GM12878 (cell line): ENCODE data around the gene SIMC1. TPM values are rescaled to one million over a fixed set of nuclear protein-coding genes. Genes with fewer than 3 reads are reported as not detected.

Experiments used
- ATAC-seq: fragments of 200-7000 bp; cut with Tn5 transposase; 3 replicates; pipeline ENCODE4 v1.9.1; 2020; ENCODE audit warnings: mild to moderate bottlenecking, moderate library complexity
- BruUV-seq: library from RNA; stranded (reverse); fragments of 400-500 nt; replicated peaks from 2 replicates; lab custom pipeline; 2021; lab: Mats Ljungman, UMichigan
- CTCF ChIA-PET: fragments of 300-600 bp; sonication (Branson Sonifier 250); formaldehyde crosslinking; extraction: SDS; loops from one replicate; lab custom pipeline; 2021; ENCODE audit warnings: inconsistent platforms; lab: Yijun Ruan, JAX
- POLR2A ChIA-PET: fragments of 350-600 bp; formaldehyde crosslinking; extraction: SDS; loops from one replicate; lab custom pipeline; 2021; ENCODE audit warnings: inconsistent platforms; lab: Charles Lee
- RAD21 ChIA-PET: fragments of 300-600 bp; sonication (Branson Sonifier 250); formaldehyde crosslinking; loops from one replicate; lab custom pipeline; 2023; ENCODE audit warnings: antibody characterized with exemption; ENCODE audit not compliant: unreplicated experiment; lab: Charles Lee
- SMC1A ChIA-PET: fragments of 300-600 bp; sonication (Branson Sonifier 250); formaldehyde crosslinking; loops from one replicate; lab custom pipeline; 2023; ENCODE audit not compliant: unreplicated experiment, uncharacterized antibody; lab: Charles Lee
- DNase-seq: peaks from one replicate; pipeline ENCODE4 v3.0.0-alpha.2; 2011; ENCODE audit warnings: low read depth, low spot score
- FAIRE-seq: peaks from 3 replicates; lab custom pipeline; 2011; peaks lifted over from hg19 to GRCh38; lab: Jason Lieb, UNC
- H2AFZ ChIP-seq: 2 replicates; pipeline ENCODE4 v1.6.0; 2011; ENCODE audit warnings: low read depth, low read length, control low read depth; ENCODE audit not compliant: control insufficient read depth
- H3K27ac ChIP-seq: 2 replicates; pipeline ENCODE4 v1.5.1; 2011; ENCODE audit warnings: control low read depth; ENCODE audit not compliant: control insufficient read depth, insufficient read depth
- H3K27me3 ChIP-seq, 2 experiments: replicated peaks in 1 of 2; 2 replicates each; pipeline versions ENCODE4 v1.6.0 to v1.6.1; 2011; ENCODE audit warnings: low read length in 1 of 2; ENCODE audit not compliant: control insufficient read depth in 2 of 2, insufficient read depth in 2 of 2
- H3K36me3 ChIP-seq, 2 experiments: 2 replicates each; pipeline ENCODE4 v1.5.1; 2011; ENCODE audit warnings: low read length in 1 of 2; ENCODE audit not compliant: control insufficient read depth in 2 of 2, insufficient read depth in 2 of 2
- H3K4me1 ChIP-seq: 2 replicates; pipeline ENCODE4 v1.6.1; 2011; ENCODE audit warnings: mild to moderate bottlenecking, low read length, moderate library complexity, mixed read lengths; ENCODE audit not compliant: control insufficient read depth, insufficient read depth
- H3K4me2 ChIP-seq: 2 replicates; pipeline ENCODE4 v1.6.0; 2011; ENCODE audit warnings: control low read depth; ENCODE audit not compliant: control insufficient read depth, insufficient read depth
- H3K4me3 ChIP-seq: fragments of 200-600 bp; sonication (generic); 2 replicates; pipeline ENCODE4 v1.5.1; 2016
- H3K79me2 ChIP-seq: 2 replicates; pipeline ENCODE4 v1.6.0; 2011; ENCODE audit warnings: low read length; ENCODE audit not compliant: control insufficient read depth, insufficient read depth
- H3K9ac ChIP-seq: 2 replicates; pipeline ENCODE4 v1.8.0; 2011; ENCODE audit warnings: low read length, control low read depth, mixed read lengths; ENCODE audit not compliant: control insufficient read depth, insufficient read depth
- H3K9me3 ChIP-seq: replicated peaks from 3 replicates; pipeline ENCODE4 v1.5.1; 2011; ENCODE audit warnings: mild to moderate bottlenecking, low read length; ENCODE audit not compliant: control insufficient read depth, insufficient read depth
- H4K20me1 ChIP-seq: 2 replicates; pipeline ENCODE4 v1.6.0; 2011; ENCODE audit not compliant: control insufficient read depth, insufficient read depth
- ATF7 ChIP-seq: fragments of 450-650 bp; IDR thresholded peaks from 2 replicates; pipeline ENCODE4 v1.6.1; 2016; ENCODE audit warnings: low read depth, mild to moderate bottlenecking
- FOXK2 ChIP-seq: fragments of 450-650 bp; IDR thresholded peaks from 2 replicates; pipeline ENCODE4 v1.6.1; 2017; ENCODE audit warnings: mild to moderate bottlenecking, moderate library complexity
- MYC ChIP-seq: IDR thresholded peaks from 2 replicates; pipeline ENCODE4 v1.6.1; 2011; ENCODE audit warnings: mild to moderate bottlenecking, low read length, moderate library complexity, inconsistent platforms; ENCODE audit not compliant: insufficient read depth, insufficient replicate concordance, insufficient read length, severe bottlenecking
- NFIC ChIP-seq: IDR thresholded peaks from 2 replicates; pipeline ENCODE4 v1.6.1; 2012; ENCODE audit warnings: low read depth, mild to moderate bottlenecking, inconsistent platforms, low read length, moderate library complexity
- NFYB ChIP-seq: IDR thresholded peaks from 2 replicates; pipeline ENCODE4 v1.6.1; 2011; ENCODE audit warnings: low read depth, mild to moderate bottlenecking, low read length, improper control_type of control experiment, moderate library complexity; ENCODE audit not compliant: insufficient read depth
- NRF1 ChIP-seq: conservative IDR thresholded peaks from 2 replicates; pipeline ENCODE4 v1.6.1; 2011; ENCODE audit warnings: mild to moderate bottlenecking, low read depth, low read length, improper control_type of control experiment
- POU2F2 ChIP-seq: IDR thresholded peaks from 3 replicates; pipeline ENCODE4 v1.6.1; 2011; ENCODE audit warnings: low read depth, mild to moderate bottlenecking, low read length, borderline replicate concordance
- SP1 ChIP-seq: IDR thresholded peaks from one replicate; pipeline ENCODE4 v1.6.1; 2011; ENCODE audit warnings: low read depth, low read length
- ZBTB33 ChIP-seq: fragments of 450-650 bp; IDR thresholded peaks from 2 replicates; pipeline ENCODE4 v1.6.1; 2017; ENCODE audit warnings: mild to moderate bottlenecking
- WGBS: methylation state at CpG from one replicate; pipeline ENCODE4 v1.1.6; 2016; ENCODE audit warnings: low lambda C conversion rate; ENCODE audit not compliant: insufficient replicate concordance, insufficient coverage; ENCODE audit errors: missing lambda C conversion rate; 5-methylcytosine and 5-hydroxymethylcytosine counted together
- in situ Hi-C: fragments of 300-500 bp; cut with MboI; formaldehyde crosslinking; loops from 9 replicates; pipeline ENCODE4 v1.14.3; 2018; ENCODE audit warnings: mixed read lengths
- intact Hi-C: fragments of 100-400 bp; cut with micrococcal nuclease; formaldehyde crosslinking; loops from one replicate; pipeline ENCODE4 v1.14.2; 2022; ENCODE audit not compliant: unreplicated experiment
- polyA plus RNA-seq, 11 experiments: library from polyadenylated mRNA; depleted of rRNA in 4 of 11; unstranded in 6 of 11; stranded (reverse) in 5 of 11; fragments of >200 nt; fragmentation: Nextera tagmentation in 4 of 11; fragmentation: Illumina TruSeq in 1 of 11; extraction: Ambion mirVana in 4 of 11; extraction: Trizol in 1 of 11; gene quantifications; 1 replicate in 1 of 11; 2 replicates in 10 of 11; pipeline versions ENCODE4 v1.2.1 to v1.2.3, GENCODE V29; 2011 to 2016; ENCODE audit warnings: inconsistent platforms in 2 of 11, missing spikeins in 2 of 11, low read depth in 1 of 11
- total RNA-seq, 4 experiments: library from RNA; depleted of rRNA in 3 of 4; stranded (reverse); fragments of >200 nt in 3 of 4; fragmentation: Illumina TruSeq in 1 of 4; extraction: Trizol in 1 of 4; gene quantifications; 2 replicates each; pipeline versions ENCODE4 v1.2.1 to v1.2.3, GENCODE V29; 2013 to 2021

SIMC1 gene
- total and polyA plus RNA-seq, 10 of the 15 experiments (the other 5 are each of a cell fraction or from before 2014, with no cell fraction given) = 3.0 to 16.5 (median 10.4) TPM

- ATAC-seq (no peak), FAIRE-seq (no peak), DNase-seq (no peak)
- in situ Hi-C loops = no loop called here
- H3K4me1 ChIP-seq = no peaks in the 10 kb centered on the region
- H3K79me2 ChIP-seq = no peaks in the 10 kb centered on the region
- ChIA-PET POLR2A (no interaction called here), SMC1A (interaction anchor here (1.0 kb wide), 1 partner anchor 40 kb away, joined by 4 read pairs; no protein-coding TSS in a partner anchor), RAD21 (no interaction called here), CTCF (interaction anchor here (1.0 to 1.4 kb wide), 2 partner anchors 20 to 40 kb away, joined by 3 read pairs; partner anchors contain the start of gene KIAA1191)
- no TSS peak for BruUV-seq
- H3K4me2 ChIP-seq = no peak overlapping the region
- H4K20me1 ChIP-seq = no peaks in the 10 kb centered on the region
- no peak overlapping the region for H3K9ac ChIP-seq
- 95% methylated on average over 3 of the region's 3 CpGs for WGBS
- no peaks in the 10 kb centered on the region; a peak in 1 of 4 replicates for H3K36me3 ChIP-seq
- TF ChIP-seq ZBTB33 (no peak), SP1 (no peak), POU2F2 (no peak), FOXK2 (no peak), ATF7 (no peak), NFYB (no peak), NRF1 (no peak), MYC (no peak), NFIC (no peak)
- no peaks in the 10 kb centered on the region for H3K9me3 ChIP-seq
- H3K27ac ChIP-seq = no peak overlapping the region
- intact Hi-C loops = no loop called here
- H2AFZ ChIP-seq = no peak overlapping the region
- no peak overlapping the region for H3K4me3 ChIP-seq
- H3K27me3 ChIP-seq = no peaks in the 10 kb centered on the region
Measured at GRCh38 chr5:176320577-176320976, 82.4 kb downstream of the SIMC1 start.
